ENCODE results near the gene EVPL.

DNA sequence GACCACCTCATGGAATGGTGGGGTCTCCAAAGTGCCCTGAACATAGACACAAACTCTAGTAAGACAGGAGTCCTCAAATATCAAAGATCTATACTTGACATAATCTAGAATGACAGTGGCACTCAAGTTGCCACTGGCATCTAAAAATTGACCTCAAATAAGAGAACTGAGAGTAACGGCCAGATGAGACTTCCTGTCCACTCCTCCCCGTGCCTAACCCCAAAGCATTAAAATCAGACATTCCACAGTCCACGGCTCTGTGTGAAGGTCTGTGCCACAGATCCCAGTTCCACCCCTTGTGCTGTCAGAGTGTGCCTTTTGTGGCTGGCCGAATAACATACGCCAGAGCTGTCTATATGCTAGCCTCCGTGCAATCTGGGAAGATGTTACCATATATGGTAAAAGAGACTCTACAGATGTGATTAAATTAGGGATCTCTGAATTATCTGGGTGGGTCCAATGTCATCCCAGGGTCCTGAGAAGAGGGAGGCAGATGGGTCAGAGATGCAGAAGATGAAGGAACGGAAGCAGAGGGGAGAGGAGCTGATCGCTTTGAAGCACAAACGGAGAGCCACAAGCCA, 21.0 kb upstream of the EVPL start:
- TF ChIP-seq, protein P1, sequence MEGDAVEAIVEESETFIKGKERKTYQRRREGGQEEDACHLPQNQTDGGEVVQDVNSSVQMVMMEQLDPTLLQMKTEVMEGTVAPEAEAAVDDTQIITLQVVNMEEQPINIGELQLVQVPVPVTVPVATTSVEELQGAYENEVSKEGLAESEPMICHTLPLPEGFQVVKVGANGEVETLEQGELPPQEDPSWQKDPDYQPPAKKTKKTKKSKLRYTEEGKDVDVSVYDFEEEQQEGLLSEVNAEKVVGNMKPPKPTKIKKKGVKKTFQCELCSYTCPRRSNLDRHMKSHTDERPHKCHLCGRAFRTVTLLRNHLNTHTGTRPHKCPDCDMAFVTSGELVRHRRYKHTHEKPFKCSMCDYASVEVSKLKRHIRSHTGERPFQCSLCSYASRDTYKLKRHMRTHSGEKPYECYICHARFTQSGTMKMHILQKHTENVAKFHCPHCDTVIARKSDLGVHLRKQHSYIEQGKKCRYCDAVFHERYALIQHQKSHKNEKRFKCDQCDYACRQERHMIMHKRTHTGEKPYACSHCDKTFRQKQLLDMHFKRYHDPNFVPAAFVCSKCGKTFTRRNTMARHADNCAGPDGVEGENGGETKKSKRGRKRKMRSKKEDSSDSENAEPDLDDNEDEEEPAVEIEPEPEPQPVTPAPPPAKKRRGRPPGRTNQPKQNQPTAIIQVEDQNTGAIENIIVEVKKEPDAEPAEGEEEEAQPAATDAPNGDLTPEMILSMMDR (IDR thresholded peaks at IDR 0.05) = no peak
- no peak for TF ChIP-seq POLR2A (IDR thresholded peaks at IDR 0.05)

Data from thyroid gland (tissue), 4 donors.